Activated CD8-positive, alpha-beta T cell treated with anti-CD3 and anti-CD28 coated beads, Interleukin-2, amount 10 ng/mL, durations not matched to agents 7 days and 5 days (primary cell): Measurements from ENCODE around the gene MEST. TPM values are rescaled to one million over a fixed set of nuclear protein-coding genes. Genes with fewer than 3 reads are reported as not detected.
"Not testable (repeated sequence)": the region's sequence is repeated elsewhere in the genome, so short reads cannot be mapped to it uniquely, and the experiment has no call there.

ENCODE experiments used
- ATAC-seq: fragments of 150-1000 bp; cut with Tn5 transposase; one replicate; pipeline ENCODE4 v1.10.0; 2021; ENCODE audit warnings: moderate library complexity
- CTCF ChIA-PET: fragments of 350-600 bp; sonication (Branson Sonifier 250); formaldehyde crosslinking; loops from one replicate; lab custom pipeline; 2021; ENCODE audit warnings: antibody characterized with exemption; lab: Charles Lee
- POLR2A ChIA-PET: fragments of 350-600 bp; sonication (Branson Sonifier 250); formaldehyde crosslinking; loops from one replicate; lab custom pipeline; 2021; ENCODE audit warnings: antibody characterized with exemption; lab: Charles Lee
- DNase-seq: peaks from one replicate; pipeline ENCODE4 v3.0.0-alpha.2; 2020
- H3K27ac Mint-ChIP-seq: one replicate; pipeline ENCODE4 v1.8.0; 2021; ENCODE audit warnings: mild to moderate bottlenecking, mixed read lengths
- H3K27me3 Mint-ChIP-seq: one replicate; pipeline ENCODE4 v1.8.0; 2021; ENCODE audit warnings: low read depth, mixed read lengths
- H3K36me3 Mint-ChIP-seq: one replicate; pipeline ENCODE4 v1.8.0; 2021; ENCODE audit warnings: low read depth, mixed read lengths
- H3K4me1 Mint-ChIP-seq: one replicate; pipeline ENCODE4 v1.8.0; 2021; ENCODE audit warnings: low read depth, mixed read lengths
- H3K4me3 Mint-ChIP-seq: one replicate; pipeline ENCODE4 v1.8.0; 2021; ENCODE audit warnings: mild to moderate bottlenecking, mixed read lengths
- H3K9me3 Mint-ChIP-seq: one replicate; pipeline ENCODE4 v1.8.0; 2022; ENCODE audit warnings: mixed read lengths; ENCODE audit not compliant: insufficient read depth
- total RNA-seq, 2 experiments: library from RNA; stranded (reverse); gene quantifications; one replicate each; pipeline ENCODE4 v1.2.3, GENCODE V29; 2021

MEST gene
- total RNA-seq, 2 experiments from 2014 or later = 2.9 to 3.5 TPM

GRCh38 chr7:130500463-130500862 lies 8.6 kb downstream of the MEST start:
- Mint-ChIP-seq H3K27ac (no peak overlapping the region), H3K9me3 (no peaks in the 10 kb centered on the region), H3K27me3 (peaks cover under 1% of the 10 kb centered on the region), H3K4me3 (no peak overlapping the region), H3K36me3 (peaks cover 1% of the 10 kb centered on the region), H3K4me1 (no peaks in the 10 kb centered on the region)
- ChIA-PET POLR2A (no interaction called here), CTCF (no interaction called here)
- no peak for ATAC-seq
- DNase-seq = no peak

DNA sequence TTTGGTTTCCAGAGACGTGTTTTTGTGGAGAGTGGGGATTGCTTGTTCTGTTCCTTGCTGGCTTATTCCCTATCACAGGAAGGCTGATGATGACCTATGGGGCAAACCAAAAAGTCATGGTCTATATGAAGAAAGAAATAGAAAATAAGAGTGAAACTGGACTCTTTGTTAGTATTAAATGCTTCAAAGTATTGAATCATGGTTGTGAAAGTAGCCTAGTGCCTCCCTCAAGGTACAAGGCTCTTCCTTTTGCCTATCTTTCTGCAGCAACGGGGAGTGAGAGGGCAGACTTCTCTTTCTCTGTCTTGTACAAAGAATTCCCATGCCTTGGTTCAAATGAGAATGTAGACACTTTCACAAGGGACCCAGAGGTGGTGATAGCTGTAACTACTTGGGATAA lies 9.0 kb downstream of the MEST start:
- no peak overlapping the region for H3K27ac Mint-ChIP-seq
- ATAC-seq (no peak), DNase-seq (no peak)
- no peaks in the 10 kb centered on the region for H3K4me1 Mint-ChIP-seq
- H3K9me3 Mint-ChIP-seq = no peaks in the 10 kb centered on the region
- CTCF ChIA-PET = no interaction called here
- POLR2A ChIA-PET = no interaction called here
- H3K27me3 Mint-ChIP-seq = no peaks in the 10 kb centered on the region
- peaks cover 1% of the 10 kb centered on the region for H3K36me3 Mint-ChIP-seq
- no peak overlapping the region for H3K4me3 Mint-ChIP-seq

GRCh38 chr7:130505753-130506152 lies 13.9 kb downstream of the MEST start:
- ATAC-seq = no peak
- no peaks in the 10 kb centered on the region for H3K36me3 Mint-ChIP-seq
- no peaks in the 10 kb centered on the region for H3K4me1 Mint-ChIP-seq
- ChIA-PET CTCF (interaction anchor here (0.6 to 0.8 kb wide), 2 partner anchors 26 to 604 kb away, joined by 3 read pairs; no protein-coding TSS in a partner anchor), POLR2A (no interaction called here)
- no peak overlapping the region for H3K4me3 Mint-ChIP-seq
- no peak overlapping the region for H3K27ac Mint-ChIP-seq
- H3K9me3 Mint-ChIP-seq = no peaks in the 10 kb centered on the region
- H3K27me3 Mint-ChIP-seq = no peaks in the 10 kb centered on the region
- no peak for DNase-seq

- Mint-ChIP-seq H3K4me3 (no peak overlapping the region), H3K27ac (no peak overlapping the region), H3K36me3 (no peaks in the 10 kb centered on the region), H3K4me1 (no peaks in the 10 kb centered on the region), H3K27me3 (no peaks in the 10 kb centered on the region), H3K9me3 (no peaks in the 10 kb centered on the region)
- ATAC-seq (no peak), DNase-seq (no peak)
- ChIA-PET CTCF (no interaction called here), POLR2A (no interaction called here)
Measured at GRCh38 chr7:130506358-130506757, 14.5 kb downstream of the MEST start.

GRCh38 chr7:130512038-130512437 lies 20.2 kb downstream of the MEST start:
- H3K27ac Mint-ChIP-seq, POLR2A ChIA-PET, DNase-seq, H3K4me3 Mint-ChIP-seq, CTCF ChIA-PET, H3K4me1 Mint-ChIP-seq, H3K27me3 Mint-ChIP-seq, ATAC-seq, H3K36me3 Mint-ChIP-seq, H3K9me3 Mint-ChIP-seq: not testable (repeated sequence)

- no peak overlapping the region for H3K27ac Mint-ChIP-seq
- no peaks in the 10 kb centered on the region for H3K9me3 Mint-ChIP-seq
- H3K36me3 Mint-ChIP-seq = no peaks in the 10 kb centered on the region
- no peak for DNase-seq
- ChIA-PET CTCF (no interaction called here), POLR2A (no interaction called here)
- no peak for ATAC-seq
- no peaks in the 10 kb centered on the region for H3K27me3 Mint-ChIP-seq
- no peak overlapping the region for H3K4me3 Mint-ChIP-seq
- H3K4me1 Mint-ChIP-seq = no peaks in the 10 kb centered on the region
Measured at GRCh38 chr7:130513447-130513846, 21.6 kb downstream of the MEST start.

- DNase-seq = no peak
- ATAC-seq = no peak
- H3K27me3 Mint-ChIP-seq = no peaks in the 10 kb centered on the region
- H3K4me1 Mint-ChIP-seq = no peaks in the 10 kb centered on the region
- no peaks in the 10 kb centered on the region for H3K36me3 Mint-ChIP-seq
- POLR2A ChIA-PET = no interaction called here
- H3K27ac Mint-ChIP-seq = no peak overlapping the region
- no peaks in the 10 kb centered on the region for H3K9me3 Mint-ChIP-seq
- no peak overlapping the region for H3K4me3 Mint-ChIP-seq
- CTCF ChIA-PET = no interaction called here
Measured at GRCh38 chr7:130515315-130516040, 23.6 kb downstream of the MEST start.

GRCh38 chr7:130521258-130521951 lies 29.5 kb downstream of the MEST start:
- CTCF ChIA-PET = interaction anchor here (0.8 kb wide), 1 partner anchor 29 kb away, joined by 3 read pairs; no protein-coding TSS in a partner anchor
- DNase-seq (no peak), ATAC-seq (no peak)
- POLR2A ChIA-PET = no interaction called here
- Mint-ChIP-seq H3K27me3 (no peaks in the 10 kb centered on the region), H3K36me3 (no peaks in the 10 kb centered on the region), H3K27ac (no peak overlapping the region), H3K4me1 (no peaks in the 10 kb centered on the region), H3K9me3 (no peaks in the 10 kb centered on the region), H3K4me3 (no peak overlapping the region)

DNA sequence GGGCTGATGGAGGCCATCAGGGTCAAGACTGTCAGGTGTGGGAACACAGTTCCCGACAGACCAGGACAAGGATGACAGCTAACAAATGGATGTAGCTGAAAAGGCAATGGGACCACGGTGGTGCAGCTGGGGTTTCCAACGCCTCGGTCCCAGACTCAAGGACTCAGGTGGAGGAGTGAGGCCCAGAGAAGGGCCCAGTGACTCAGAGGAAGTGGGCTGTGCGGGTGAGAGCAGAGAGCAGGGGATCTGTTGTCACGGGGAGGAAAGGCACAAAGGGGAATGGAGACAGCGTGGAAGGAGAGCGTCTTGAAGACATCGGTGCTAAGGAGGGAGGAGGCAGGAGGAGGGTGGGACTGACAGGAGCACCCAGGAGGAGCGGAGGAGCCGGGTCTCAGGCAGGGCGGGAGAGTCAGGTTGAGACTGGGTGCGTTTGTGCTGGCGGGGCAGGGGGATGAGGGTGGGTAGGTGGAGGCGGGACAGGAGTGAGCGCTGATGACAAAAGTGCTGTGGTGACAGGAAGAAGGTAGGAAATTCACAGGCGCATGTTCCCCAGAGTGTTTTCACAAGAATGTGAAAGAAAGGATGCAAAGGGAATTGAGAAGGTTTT lies 31.7 kb downstream of the MEST start:
- DNase-seq, H3K9me3 Mint-ChIP-seq, CTCF ChIA-PET, H3K36me3 Mint-ChIP-seq, H3K4me1 Mint-ChIP-seq, H3K27me3 Mint-ChIP-seq, POLR2A ChIA-PET, H3K27ac Mint-ChIP-seq, H3K4me3 Mint-ChIP-seq, ATAC-seq: not testable (repeated sequence)

DNA sequence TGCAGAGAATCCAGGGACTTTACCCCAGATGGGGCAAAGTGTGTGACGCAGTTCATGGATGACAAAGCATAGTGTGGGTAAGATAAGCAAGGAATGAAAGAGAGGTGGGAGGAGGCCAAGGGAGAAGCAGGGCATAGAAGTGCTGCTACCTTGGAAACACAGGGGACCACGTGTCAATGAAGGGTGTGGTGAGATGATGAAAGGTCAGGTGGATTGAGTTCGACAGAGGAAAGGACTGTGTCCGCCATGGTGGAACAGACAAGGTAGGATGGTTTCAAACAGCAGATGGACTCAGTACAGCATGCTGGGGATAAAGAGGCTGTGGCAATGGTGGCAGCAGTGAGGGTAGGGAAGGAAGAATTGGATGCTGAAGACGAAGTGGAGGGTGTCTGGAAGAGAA lies 32.7 kb downstream of the MEST start:
- ChIA-PET POLR2A (no interaction called here), CTCF (no interaction called here)
- Mint-ChIP-seq H3K36me3 (no peaks in the 10 kb centered on the region), H3K4me3 (no peak overlapping the region), H3K4me1 (no peaks in the 10 kb centered on the region), H3K9me3 (no peaks in the 10 kb centered on the region), H3K27me3 (no peaks in the 10 kb centered on the region), H3K27ac (no peak overlapping the region)
- DNase-seq = no peak
- no peak for ATAC-seq

GRCh38 chr7:130527752-130528355 lies 36.0 kb downstream of the MEST start:
- H3K9me3 Mint-ChIP-seq, CTCF ChIA-PET, POLR2A ChIA-PET, H3K4me3 Mint-ChIP-seq, H3K36me3 Mint-ChIP-seq, DNase-seq, H3K27me3 Mint-ChIP-seq, H3K4me1 Mint-ChIP-seq: not testable (repeated sequence)
- peak overlapping the region; percentile 53 for H3K27ac Mint-ChIP-seq
- ATAC-seq = peak; percentile 44

GRCh38 chr7:130529417-130529816 lies 37.5 kb downstream of the MEST start:
- DNase-seq (no peak), ATAC-seq (no peak)
- H3K4me3 Mint-ChIP-seq = no peak overlapping the region
- ChIA-PET CTCF (no interaction called here), POLR2A (no interaction called here)
- no peak overlapping the region for H3K27ac Mint-ChIP-seq
- H3K36me3 Mint-ChIP-seq = no peaks in the 10 kb centered on the region
- no peaks in the 10 kb centered on the region for H3K9me3 Mint-ChIP-seq
- H3K27me3 Mint-ChIP-seq = no peaks in the 10 kb centered on the region
- H3K4me1 Mint-ChIP-seq = no peaks in the 10 kb centered on the region
